Measurements from ENCODE around the gene SCP2. TPM values are rescaled to one million over a fixed set of nuclear protein-coding genes. Genes with fewer than 3 reads are reported as not detected.

SCP2 gene
- polyA plus RNA-seq, 1 of the 3 experiments (the other 2 are of a cell fraction), result 49.5 TPM

DNA sequence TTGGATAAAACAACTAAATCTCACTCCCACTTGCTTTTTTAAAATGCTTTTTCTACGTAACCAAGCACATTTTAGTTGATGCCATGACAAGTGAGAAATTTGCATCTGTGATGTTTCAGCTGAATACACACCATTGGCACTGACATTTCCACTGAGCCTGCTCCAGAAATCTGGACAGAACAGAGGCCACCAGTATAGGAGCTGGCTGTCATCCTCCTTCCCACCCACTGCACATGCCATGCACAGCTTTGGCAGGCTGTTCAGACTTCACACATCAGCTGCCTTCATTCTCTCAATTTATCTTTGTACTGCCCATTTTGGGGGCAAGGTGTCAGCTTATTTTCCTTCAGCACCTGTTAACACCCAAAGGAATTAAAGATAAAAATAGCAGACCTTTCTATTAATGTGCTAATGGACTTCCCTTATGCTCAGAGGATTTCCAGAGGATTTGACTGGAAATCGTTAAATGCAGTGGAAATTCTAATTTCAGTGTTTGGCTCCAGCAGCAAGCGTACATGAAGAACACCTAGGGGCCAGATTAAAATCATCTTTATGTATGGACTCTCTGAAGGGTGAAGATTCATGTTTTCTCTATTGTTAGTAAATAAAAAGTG is 122.0 kb downstream of the SCP2 start:
- DNase-seq, result no peak
- H3K79me2 ChIP-seq (ENCODE audit: insufficient read depth), result no peaks in the 10 kb centered on the region
- no peaks in the 10 kb centered on the region for H3K9me3 ChIP-seq
- TF ChIP-seq MXI1 (IDR thresholded peaks at IDR 0.05; ENCODE audit: low read depth, low read length) (peak; percentile 85; the same call in 1 of the 2 replicates), TCF12 (IDR thresholded peaks at IDR 0.05) (peak; percentile 71), EP300 (IDR thresholded peaks at IDR 0.05; ENCODE audit: borderline replicate concordance in 1 of 2, low read depth in 1 of 2, low read length in 1 of 2) (peak in 1 of 2 experiments; percentile 37; a peak in 1 of 4 replicates), PBX3 (IDR thresholded peaks at IDR 0.05) (peak; percentile 53), FOSL2 (IDR thresholded peaks at IDR 0.05; ENCODE audit: borderline replicate concordance, low read depth) (no peak), CHD2 (IDR thresholded peaks at IDR 0.05; ENCODE audit: low read length, partially characterized antibody) (no peak), SIN3A (IDR thresholded peaks at IDR 0.05; ENCODE audit: borderline replicate concordance, low read depth, low read length) (0 out of 2 replicates have a peak, but pooled peaks have one; percentile 38)
- peaks cover 23% of the 10 kb centered on the region for H3F3A ChIP-seq (replicated peaks; ENCODE audit: insufficient read depth)
- H2AFZ ChIP-seq (ENCODE audit: low read depth), result no peak overlapping the region
- POLR2A ChIA-PET, result no interaction called here
- no peak overlapping the region for H3K4me3 ChIP-seq (ENCODE audit: low read depth in 2 of 2, low read length in 1 of 2)
- H3K27me3 ChIP-seq (ENCODE audit: insufficient read depth), result no peaks in the 10 kb centered on the region
- peaks cover 28 to 44% of the 10 kb centered on the region in 2 experiments for H3K4me1 ChIP-seq (ENCODE audit: control insufficient read depth in 1 of 2, insufficient read depth in 2 of 2, low read depth in 1 of 2, low read length in 1 of 2)
- no peaks in the 10 kb centered on the region for H4K20me1 ChIP-seq (ENCODE audit: insufficient read depth)
- no peak overlapping the region for H3K4me2 ChIP-seq
- no peaks in the 10 kb centered on the region for H3K9me2 ChIP-seq
- peak overlapping the region; percentile 30 to 80; a peak in 2 of 4 replicates for H3K27ac ChIP-seq (ENCODE audit: low read depth in 2 of 2, low read length in 1 of 2)
- no peak overlapping the region for H3K9ac ChIP-seq
- peaks cover 22 to 25% of the 10 kb centered on the region in 2 experiments for H3K36me3 ChIP-seq (replicated peaks in 1 of 2; ENCODE audit: control insufficient read depth in 1 of 2, insufficient read depth in 2 of 2, low read length in 1 of 2)
- CTCF ChIA-PET, result interaction anchor here (1.2 to 1.3 kb wide), 2 partner anchors 14 to 137 kb away, joined by 4 read pairs; no protein-coding TSS in a partner anchor
- WGBS (ENCODE audit: low lambda C conversion rate), result 72% methylated on average over 3 of the region's 3 CpGs

DNA sequence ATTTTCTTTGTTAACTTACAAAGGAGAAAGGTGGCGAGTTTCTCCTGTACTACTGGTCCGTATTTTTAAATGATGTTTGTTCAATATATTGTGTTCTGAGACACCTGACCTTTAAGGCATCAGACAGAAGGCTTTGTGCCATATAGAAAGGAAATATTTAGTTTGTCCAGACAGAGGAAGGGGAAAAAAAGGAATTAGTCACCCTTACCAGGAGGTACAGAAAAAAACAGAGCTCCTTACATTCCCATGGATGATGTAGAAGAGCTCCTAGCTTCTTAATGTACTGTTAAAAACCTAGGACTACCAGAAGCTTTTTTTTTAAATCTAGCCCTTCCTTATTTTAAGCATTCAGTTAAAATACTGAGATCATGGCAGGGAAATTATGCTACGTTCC is 122.5 kb downstream of the SCP2 start:
- H3K4me3 ChIP-seq (ENCODE audit: low read depth in 2 of 2, low read length in 1 of 2), result no peak overlapping the region
- no peaks in the 10 kb centered on the region for H3K9me2 ChIP-seq
- no peak overlapping the region for H3K9ac ChIP-seq
- peak overlapping the region; percentile 23 to 30; a peak in 2 of 4 replicates for H3K27ac ChIP-seq (ENCODE audit: low read depth in 2 of 2, low read length in 1 of 2)
- H4K20me1 ChIP-seq (ENCODE audit: insufficient read depth), result no peaks in the 10 kb centered on the region
- no peak overlapping the region for H2AFZ ChIP-seq (ENCODE audit: low read depth)
- ChIA-PET POLR2A (no interaction called here), CTCF (interaction anchor here (1.3 kb wide), 1 partner anchor 136 kb away, joined by 4 read pairs; no protein-coding TSS in a partner anchor)
- H3K27me3 ChIP-seq (ENCODE audit: insufficient read depth), result no peaks in the 10 kb centered on the region
- H3F3A ChIP-seq (replicated peaks; ENCODE audit: insufficient read depth), result peaks cover 23% of the 10 kb centered on the region
- H3K4me2 ChIP-seq, result 0 out of 2 replicates have a peak overlapping the region, but pooled peaks have one; percentile 9
- H3K79me2 ChIP-seq (ENCODE audit: insufficient read depth), result no peaks in the 10 kb centered on the region
- TF ChIP-seq IRF3 (IDR thresholded peaks at IDR 0.05; ENCODE audit: low read depth, low read length) (no peak), RFX5 (IDR thresholded peaks at IDR 0.05; ENCODE audit: low read length) (no peak), SMC3 (IDR thresholded peaks at IDR 0.05; ENCODE audit: low read depth, low read length) (no peak), POLR2AphosphoS5 (IDR thresholded peaks at IDR 0.05; ENCODE audit: low read depth, low read length) (no peak)
- TF ChIP-seq, protein P1, sequence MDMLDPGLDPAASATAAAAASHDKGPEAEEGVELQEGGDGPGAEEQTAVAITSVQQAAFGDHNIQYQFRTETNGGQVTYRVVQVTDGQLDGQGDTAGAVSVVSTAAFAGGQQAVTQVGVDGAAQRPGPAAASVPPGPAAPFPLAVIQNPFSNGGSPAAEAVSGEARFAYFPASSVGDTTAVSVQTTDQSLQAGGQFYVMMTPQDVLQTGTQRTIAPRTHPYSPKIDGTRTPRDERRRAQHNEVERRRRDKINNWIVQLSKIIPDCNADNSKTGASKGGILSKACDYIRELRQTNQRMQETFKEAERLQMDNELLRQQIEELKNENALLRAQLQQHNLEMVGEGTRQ (IDR thresholded peaks at IDR 0.05; ENCODE audit: borderline replicate concordance, low read depth, low read length), result no peak
- TF ChIP-seq, protein P2, sequence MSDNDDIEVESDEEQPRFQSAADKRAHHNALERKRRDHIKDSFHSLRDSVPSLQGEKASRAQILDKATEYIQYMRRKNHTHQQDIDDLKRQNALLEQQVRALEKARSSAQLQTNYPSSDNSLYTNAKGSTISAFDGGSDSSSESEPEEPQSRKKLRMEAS (IDR thresholded peaks at IDR 0.05; ENCODE audit: low read depth), result no peak
- no peak for DNase-seq
- peaks cover 22 to 27% of the 10 kb centered on the region in 2 experiments for H3K36me3 ChIP-seq (replicated peaks in 1 of 2; ENCODE audit: control insufficient read depth in 1 of 2, insufficient read depth in 2 of 2, low read length in 1 of 2)
- H3K9me3 ChIP-seq, result no peaks in the 10 kb centered on the region
- H3K4me1 ChIP-seq (ENCODE audit: control insufficient read depth in 1 of 2, insufficient read depth in 2 of 2, low read depth in 1 of 2, low read length in 1 of 2), result peaks cover 28 to 43% of the 10 kb centered on the region in 2 experiments
- 86% methylated on average over 3 of the region's 3 CpGs for WGBS (ENCODE audit: low lambda C conversion rate)

Data from SK-N-SH (cell line).